NOMO-1 treated with DMSO at 0.1 percent for 48 hours (cell line): ENCODE results near the gene ATP6V0A4.
"Not testable (repeated sequence)": the region's sequence is repeated elsewhere in the genome, so short reads cannot be mapped to it uniquely, and the experiment has no call there.

Experiments
- DNase-seq: peaks from one replicate; lab custom pipeline; 2025; ENCODE audit not compliant: unreplicated experiment; lab: John Stamatoyannopoulos, UW

The ATP6V0A4 gene

GRCh38 chr7:138797715-138798320 is at the start of gene ATP6V0A4, which contains the start of gene TMEM213:
TSS of gene ATP6V0A4 (minus strand) at chr7:138798196. CDS start at chr7:138771247, 26,949 bp downstream.
TSS of gene TMEM213 (plus strand) at chr7:138797994. CDS start at chr7:138798105, 111 bp downstream.
- DNase-seq: no peak

DNA sequence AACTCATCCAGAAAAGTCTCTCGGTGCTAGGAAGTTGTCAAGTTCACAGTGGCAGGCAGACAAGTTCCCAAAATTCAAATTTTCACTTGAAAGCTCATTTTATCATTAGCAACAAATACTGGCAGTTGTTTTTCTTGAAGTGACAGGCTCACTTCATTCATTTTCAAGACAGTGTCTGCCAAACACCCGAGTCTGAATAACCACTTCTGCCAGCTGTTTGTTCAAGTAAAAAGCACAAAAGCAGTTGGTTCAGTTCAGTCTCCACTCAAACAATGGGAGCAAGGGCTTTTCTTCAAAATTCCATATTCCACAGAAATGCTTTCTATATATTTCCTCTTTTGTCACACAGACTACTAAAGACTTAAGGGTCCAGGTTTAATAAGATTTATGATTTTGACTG is 47.7 kb upstream of the ATP6V0A4 start:
- DNase-seq: no peak

- DNase-seq: no peak
These were observed 45.9 kb upstream of the ATP6V0A4 start for GRCh38 chr7:138843632-138844580.

DNA sequence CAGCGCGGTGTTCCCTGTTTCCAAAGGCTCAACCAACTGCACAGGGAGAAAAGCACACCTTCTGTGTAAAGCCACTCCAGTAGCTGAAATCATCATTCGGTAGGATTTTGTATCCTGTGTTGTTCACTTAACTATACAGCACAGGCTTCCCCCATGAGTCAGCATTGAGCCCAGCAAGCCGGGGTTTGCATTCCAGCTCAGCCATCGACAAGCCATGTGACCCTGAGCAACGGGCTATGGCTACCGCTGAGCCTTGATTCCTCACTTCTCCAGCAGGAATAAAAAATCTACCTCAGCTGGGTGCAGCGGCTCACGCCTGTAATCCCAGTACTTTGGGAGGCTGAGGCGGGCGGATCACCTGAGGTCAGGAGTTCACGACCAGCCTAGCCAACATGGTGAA is 44.1 kb upstream of the ATP6V0A4 start:
- DNase-seq: no peak

DNA sequence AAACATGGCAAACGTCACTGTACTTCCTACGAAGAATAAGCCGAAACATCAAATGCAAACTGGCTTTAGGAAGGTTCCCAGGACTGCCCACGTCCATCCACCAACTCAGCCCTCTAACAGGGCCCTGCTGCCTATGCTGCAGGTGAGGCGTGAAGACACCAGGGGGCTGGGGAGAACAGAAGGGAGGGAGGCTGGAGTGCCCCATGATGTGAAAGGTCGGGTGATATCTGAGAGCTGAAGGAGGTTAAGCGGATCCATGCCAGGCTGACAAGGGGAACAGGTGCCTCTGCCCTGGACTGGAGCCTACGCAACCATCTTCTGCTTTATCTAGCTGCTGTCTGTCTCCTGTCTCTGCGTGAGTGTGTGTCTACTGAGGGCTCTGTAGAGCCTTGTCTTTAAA is 40.2 kb upstream of the ATP6V0A4 start:
- DNase-seq: no peak

DNA sequence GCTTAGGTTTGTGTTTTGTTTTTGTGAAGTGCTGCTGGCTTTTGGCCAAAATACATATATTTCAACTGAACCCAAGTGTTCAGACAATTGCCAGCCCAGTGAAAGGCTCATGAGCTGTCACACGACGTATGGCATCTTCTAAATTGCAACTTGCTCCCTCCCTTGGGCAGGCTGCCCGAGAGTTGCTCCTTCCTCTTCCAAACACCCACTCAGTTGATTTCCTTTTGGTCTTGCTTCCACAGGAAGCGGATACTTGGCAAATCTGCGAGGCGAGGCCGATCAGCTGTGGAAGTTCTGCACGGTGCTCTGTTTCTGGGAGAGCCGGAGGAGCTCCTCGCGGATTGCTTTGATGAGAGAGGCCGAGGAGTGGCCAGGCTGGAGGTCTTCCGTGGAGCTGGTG is 39.6 kb upstream of the ATP6V0A4 start:
- no peak for DNase-seq

- no peak for DNase-seq
These were observed 37.1 kb upstream of the ATP6V0A4 start for GRCh38 chr7:138835087-138835486.

GRCh38 chr7:138834583-138834982 is 36.6 kb upstream of the ATP6V0A4 start:
- DNase-seq: no peak

GRCh38 chr7:138833596-138833995 is 35.6 kb upstream of the ATP6V0A4 start:
- DNase-seq: no peak

- no peak for DNase-seq
These were observed 35.0 kb upstream of the ATP6V0A4 start for GRCh38 chr7:138832966-138833365.

- no peak for DNase-seq
These were observed 31.3 kb upstream of the ATP6V0A4 start for GRCh38 chr7:138829335-138829734.

- DNase-seq: no peak
These were observed 30.3 kb upstream of the ATP6V0A4 start for GRCh38 chr7:138828302-138828701.

- DNase-seq: no peak
These were observed 27.2 kb upstream of the ATP6V0A4 start for GRCh38 chr7:138825049-138825721.

DNA sequence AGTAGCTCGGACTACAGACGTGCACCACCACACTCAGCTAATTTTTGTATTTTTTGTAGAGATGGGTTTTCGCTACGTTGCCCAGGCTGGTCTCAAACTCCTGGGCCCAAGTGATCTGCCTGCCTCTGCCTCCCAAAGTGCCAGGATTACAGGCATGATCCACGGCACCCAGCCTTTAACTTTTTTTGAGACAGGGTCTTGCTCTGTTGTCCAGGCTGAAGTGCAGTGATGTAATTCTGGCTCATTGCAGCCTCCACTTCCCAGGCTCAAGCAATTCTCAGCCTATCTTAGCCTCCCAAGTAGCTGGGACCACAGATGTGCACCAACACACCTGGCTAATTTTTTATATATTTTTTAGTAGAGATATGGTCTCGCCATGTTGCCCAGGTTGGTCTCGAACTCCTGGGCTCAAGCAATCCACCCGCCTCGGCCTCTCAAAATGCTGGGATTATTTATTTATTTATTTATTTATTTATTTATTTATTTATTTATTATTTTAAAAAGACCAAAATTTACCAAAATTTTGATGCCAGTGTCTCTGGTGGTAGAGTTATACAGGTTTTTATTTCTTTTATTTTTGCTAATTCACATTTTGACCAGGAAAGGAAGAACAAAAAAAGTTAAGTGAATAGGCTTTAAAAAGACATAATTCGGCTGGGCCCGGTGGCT is 25.0 kb upstream of the ATP6V0A4 start:
- no peak for DNase-seq

DNA sequence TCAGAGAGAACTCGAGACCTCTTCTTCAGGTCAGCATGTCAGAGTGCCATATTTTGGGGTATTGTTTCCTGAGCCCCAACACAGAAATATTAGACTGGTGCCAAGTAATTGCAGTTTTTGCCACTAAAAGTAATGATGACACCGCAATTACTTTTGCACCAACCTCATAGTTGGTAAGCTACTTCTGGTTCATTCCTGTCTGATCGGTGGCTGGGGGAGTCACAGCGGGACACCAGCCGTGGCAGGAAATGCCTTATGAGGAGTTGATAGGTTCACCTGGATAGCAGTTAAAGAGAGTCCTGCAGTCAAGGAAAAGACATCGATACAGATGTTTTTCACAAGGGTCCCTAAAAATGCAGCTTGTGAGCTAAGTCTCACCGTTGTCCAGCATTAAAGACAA is 23.9 kb upstream of the ATP6V0A4 start:
- no peak for DNase-seq

DNA sequence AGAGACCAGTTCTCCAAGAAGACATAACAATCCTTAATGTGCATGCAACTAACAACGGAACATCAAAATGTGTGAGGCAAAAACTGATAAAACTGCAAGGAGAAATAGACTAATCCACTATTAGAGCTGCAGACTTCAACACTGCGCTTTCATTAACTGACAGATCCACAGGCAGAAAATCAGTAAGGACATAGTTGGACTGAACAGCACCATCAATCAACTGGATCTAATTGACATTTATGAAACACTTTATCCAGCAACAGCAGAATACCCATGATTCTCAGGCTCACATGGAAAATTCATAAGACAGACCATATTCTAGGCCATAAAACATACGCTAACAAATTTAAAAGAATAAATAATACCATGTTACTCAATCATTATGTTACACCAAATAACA is 21.6 kb upstream of the ATP6V0A4 start:
- DNase-seq: no peak

DNA sequence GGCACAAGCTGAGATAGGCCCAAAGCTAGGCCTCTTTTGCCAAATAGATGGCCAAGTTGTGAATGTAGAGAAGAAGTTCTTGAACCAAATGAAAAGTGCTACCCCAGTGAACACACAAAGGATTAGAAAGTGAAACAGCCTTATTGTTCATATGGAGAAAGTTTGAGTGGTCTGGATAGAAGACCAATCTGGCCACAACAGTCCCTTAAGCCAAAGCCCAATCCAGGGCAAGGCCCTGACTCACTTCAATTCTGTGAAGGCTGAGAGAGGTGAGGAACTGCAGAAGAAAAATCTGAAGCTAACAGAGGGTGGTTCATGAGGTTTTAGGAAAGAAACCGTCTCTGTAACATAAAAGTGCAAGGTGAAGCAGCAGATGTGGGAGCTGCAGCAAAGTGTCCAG is 18.7 kb upstream of the ATP6V0A4 start:
- no peak for DNase-seq

GRCh38 chr7:138814816-138815332 is 16.9 kb upstream of the ATP6V0A4 start:
- DNase-seq: no peak

DNA sequence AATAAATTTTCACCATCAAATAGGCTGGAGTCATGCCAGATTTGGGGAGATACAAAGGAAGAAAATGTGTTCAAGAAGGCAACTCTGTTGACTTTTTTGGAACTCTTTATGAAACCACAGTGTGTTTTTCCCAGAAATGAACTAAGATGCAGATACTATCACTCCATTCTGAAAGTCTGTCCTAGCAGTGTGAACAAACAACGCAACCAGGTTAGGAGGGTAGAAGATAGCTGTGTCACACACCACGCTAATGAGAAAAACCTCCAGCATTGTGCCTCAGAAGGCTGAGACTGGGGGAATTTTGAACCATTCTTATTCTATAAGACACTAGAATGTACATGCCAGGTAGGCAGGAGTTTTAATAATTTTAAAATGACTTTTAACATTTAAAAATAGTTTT is 15.9 kb upstream of the ATP6V0A4 start:
- no peak for DNase-seq

DNA sequence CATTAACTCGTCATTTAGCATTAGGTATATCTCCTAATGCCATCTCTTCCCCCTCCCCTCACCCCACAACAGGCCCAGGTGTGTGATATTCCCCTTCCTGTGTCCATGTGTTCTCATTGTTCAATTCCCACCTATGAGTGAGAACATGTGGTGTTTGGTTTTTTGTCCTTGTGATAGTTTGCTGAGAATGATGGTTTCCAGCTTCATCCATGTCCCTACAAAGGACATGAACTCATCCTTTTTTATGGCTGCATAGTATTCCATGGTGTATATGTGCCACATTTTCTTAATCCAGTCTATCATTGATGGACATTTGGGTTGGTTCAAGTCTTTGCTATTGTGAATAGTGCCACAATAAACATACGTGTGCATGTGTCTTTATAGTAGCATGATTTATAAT is 13.3 kb upstream of the ATP6V0A4 start:
- not testable (repeated sequence) for DNase-seq

GRCh38 chr7:138809346-138809745 is 11.3 kb upstream of the ATP6V0A4 start:
- DNase-seq: no peak
